HUES6 (cell line): ENCODE measurements around the gene ZCCHC7.
"Not testable (repeated sequence)": the region's sequence is repeated elsewhere in the genome, so short reads cannot be mapped to it uniquely, and the experiment has no call there.

Experiments
- H3K27ac ChIP-seq: 2 replicates; pipeline ENCODE4 v1.7.0; 2013; ENCODE audit warnings: low read depth, mild to moderate bottlenecking, low read length, inconsistent platforms
- H3K27me3 ChIP-seq: 2 replicates; pipeline ENCODE4 v1.6.1; 2013; ENCODE audit warnings: low read length; ENCODE audit not compliant: control insufficient read depth, insufficient read depth
- H3K36me3 ChIP-seq: 2 replicates; pipeline ENCODE4 v1.6.1; 2013; ENCODE audit warnings: low read length; ENCODE audit not compliant: control insufficient read depth, insufficient read depth
- H3K4me1 ChIP-seq: 2 replicates; pipeline ENCODE4 v1.6.1; 2013; ENCODE audit warnings: low read length; ENCODE audit not compliant: control insufficient read depth, insufficient read depth
- H3K4me3 ChIP-seq: 2 replicates; pipeline ENCODE4 v1.5.1; 2013; ENCODE audit warnings: low read depth, low read length
- H3K9ac ChIP-seq: one replicate; pipeline ENCODE4 v1.6.1; 2013; ENCODE audit warnings: mild to moderate bottlenecking, low read length
- H3K9me3 ChIP-seq: 2 replicates; pipeline ENCODE4 v1.6.1; 2013; ENCODE audit warnings: low read depth, low read length; ENCODE audit not compliant: control insufficient read depth, insufficient read depth

The ZCCHC7 gene

DNA sequence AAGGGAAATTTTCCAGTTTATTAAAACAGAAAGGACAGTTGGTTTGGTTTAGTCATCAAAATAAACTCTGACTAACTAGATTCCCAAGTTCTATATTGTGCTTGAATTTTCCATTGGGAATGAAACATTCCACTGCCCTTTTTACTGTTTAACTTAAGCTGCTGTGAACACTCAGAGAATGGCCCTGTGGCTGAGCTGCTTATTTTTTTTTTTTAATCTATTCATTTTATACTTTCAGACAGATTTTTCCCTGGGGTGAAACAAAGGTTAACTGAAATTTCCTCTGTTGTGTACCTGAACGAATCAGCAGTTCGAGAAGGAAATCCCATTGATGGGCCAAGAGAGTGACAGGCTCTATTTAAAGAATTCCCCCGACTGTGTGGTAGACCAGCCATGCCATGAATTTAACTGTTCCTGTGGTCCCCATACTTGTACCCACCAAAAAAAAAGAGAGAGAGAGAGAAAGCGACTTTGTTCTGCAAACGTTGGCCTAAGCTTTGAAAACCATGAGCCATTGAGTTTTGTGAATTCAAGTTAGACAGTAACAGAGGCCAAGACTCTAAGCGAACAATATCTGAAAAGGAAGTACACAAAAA is 163.5 kb downstream of the ZCCHC7 start:
- peak overlapping the region; percentile 25; the same call in 1 of the 2 replicates for H3K27ac ChIP-seq
- H3K36me3 ChIP-seq: no peaks in the 10 kb centered on the region
- H3K4me1 ChIP-seq: peaks cover 13% of the 10 kb centered on the region
- H3K9ac ChIP-seq: no peak overlapping the region
- H3K27me3 ChIP-seq: no peaks in the 10 kb centered on the region
- H3K9me3 ChIP-seq: no peaks in the 10 kb centered on the region
- H3K4me3 ChIP-seq: no peak overlapping the region

DNA sequence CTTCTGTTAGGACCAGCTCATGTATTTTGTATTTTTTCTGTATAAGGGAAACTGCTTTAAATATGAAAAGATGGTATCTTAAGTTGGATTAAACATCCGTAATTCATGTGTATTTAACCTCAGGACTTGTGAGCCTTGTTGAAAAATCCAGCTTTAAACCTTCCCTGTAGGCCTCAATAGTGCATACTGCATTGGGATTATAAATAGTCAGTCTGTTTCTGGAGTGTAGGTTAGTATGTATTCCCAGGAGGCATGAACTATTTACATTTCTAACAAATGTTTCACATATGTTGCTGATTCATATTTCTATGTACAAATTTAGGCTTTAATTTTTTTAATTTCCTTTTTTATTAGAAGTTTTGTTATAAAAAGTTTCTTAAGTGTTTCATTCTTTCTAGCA is 164.3 kb downstream of the ZCCHC7 start:
- no peak overlapping the region for H3K27ac ChIP-seq
- H3K9ac ChIP-seq: no peak overlapping the region
- no peaks in the 10 kb centered on the region for H3K27me3 ChIP-seq
- H3K4me1 ChIP-seq: peaks cover 13% of the 10 kb centered on the region
- H3K9me3 ChIP-seq: no peaks in the 10 kb centered on the region
- no peak overlapping the region for H3K4me3 ChIP-seq
- H3K36me3 ChIP-seq: no peaks in the 10 kb centered on the region

DNA sequence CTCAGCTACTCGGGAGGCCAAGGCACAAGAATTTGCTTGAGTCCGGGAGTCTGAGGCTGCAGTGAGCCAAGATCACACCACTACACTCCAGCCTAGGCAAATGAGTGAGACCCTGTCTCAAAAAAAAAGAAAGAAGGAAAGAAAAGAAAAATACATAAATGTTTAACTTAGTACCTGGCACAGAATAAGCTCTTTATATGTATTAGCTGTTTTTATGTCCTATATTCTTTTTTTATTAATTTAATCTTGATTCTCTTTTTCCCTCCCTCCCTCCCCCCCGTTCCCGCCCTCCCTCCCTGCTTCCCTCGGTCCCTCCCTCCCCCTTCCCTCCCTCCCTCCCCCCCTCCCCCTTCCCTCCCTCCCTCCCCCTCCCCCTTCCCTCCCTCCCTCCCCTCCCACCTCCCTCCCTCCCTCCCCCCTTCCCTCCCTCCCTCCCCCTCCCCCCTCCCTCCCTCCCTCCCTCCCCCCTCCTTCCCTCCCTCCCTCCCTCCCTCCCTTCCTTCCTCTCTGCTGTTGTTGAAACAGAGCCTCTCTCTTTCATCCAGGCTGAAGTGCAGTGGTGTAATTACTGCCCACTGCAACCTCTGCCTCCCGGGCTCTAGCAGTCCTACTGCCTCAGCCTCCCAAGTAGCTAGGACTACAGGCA is 166.3 kb downstream of the ZCCHC7 start:
- Histone ChIP-seq H3K4me1 (peaks cover 13% of the 10 kb centered on the region), H3K36me3 (no peaks in the 10 kb centered on the region), H3K9me3 (no peaks in the 10 kb centered on the region), H3K27ac (no peak overlapping the region), H3K9ac (no peak overlapping the region), H3K27me3 (no peaks in the 10 kb centered on the region), H3K4me3 (no peak overlapping the region)

DNA sequence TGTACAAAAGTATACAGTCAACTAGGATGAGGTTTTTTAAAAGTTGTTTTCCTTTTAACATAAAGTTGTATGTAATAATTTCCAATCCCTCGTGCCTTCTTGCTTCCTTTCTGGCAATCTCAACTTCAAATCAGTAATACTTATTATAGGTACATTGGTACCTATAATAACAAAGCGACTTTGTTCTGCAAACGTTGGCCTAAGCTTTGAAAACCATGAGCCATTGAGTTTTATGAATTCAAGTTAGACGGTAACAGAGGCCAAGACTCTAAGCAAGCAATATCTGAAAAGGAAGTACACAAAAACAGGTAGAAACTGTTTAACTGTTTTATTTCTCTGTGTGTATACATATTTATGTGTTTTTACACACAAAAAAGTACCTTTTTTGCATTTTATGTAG is 166.9 kb downstream of the ZCCHC7 start:
- no peaks in the 10 kb centered on the region for H3K36me3 ChIP-seq
- H3K4me1 ChIP-seq: peaks cover 13% of the 10 kb centered on the region
- H3K27me3 ChIP-seq: no peaks in the 10 kb centered on the region
- no peak overlapping the region for H3K9ac ChIP-seq
- H3K27ac ChIP-seq: no peak overlapping the region
- H3K9me3 ChIP-seq: no peaks in the 10 kb centered on the region
- no peak overlapping the region for H3K4me3 ChIP-seq

DNA sequence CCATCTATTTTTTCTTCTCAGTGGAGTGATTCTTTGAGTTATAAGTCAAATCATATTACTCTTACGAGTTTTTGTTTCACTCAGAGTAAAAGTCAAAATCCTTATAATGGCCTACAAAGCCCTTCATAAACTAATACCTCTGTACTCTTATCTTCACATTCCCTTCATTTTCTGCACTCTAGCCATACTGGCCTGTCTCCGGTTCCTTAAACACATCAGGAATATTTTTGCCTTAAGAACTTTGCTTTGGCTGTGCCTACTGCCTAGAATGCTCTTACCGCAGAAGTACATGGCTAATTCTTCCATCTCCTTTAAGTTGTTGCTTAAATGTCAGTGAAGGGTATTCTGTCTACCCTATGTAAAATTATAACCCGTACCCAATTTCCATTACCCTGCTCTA is 169.3 kb downstream of the ZCCHC7 start:
- Histone ChIP-seq H3K9me3 (no peaks in the 10 kb centered on the region), H3K36me3 (no peaks in the 10 kb centered on the region), H3K9ac (no peak overlapping the region), H3K27me3 (no peaks in the 10 kb centered on the region), H3K4me3 (no peak overlapping the region), H3K27ac (no peak overlapping the region), H3K4me1 (peaks cover 3% of the 10 kb centered on the region; the same call in 1 of the 2 replicates)

DNA sequence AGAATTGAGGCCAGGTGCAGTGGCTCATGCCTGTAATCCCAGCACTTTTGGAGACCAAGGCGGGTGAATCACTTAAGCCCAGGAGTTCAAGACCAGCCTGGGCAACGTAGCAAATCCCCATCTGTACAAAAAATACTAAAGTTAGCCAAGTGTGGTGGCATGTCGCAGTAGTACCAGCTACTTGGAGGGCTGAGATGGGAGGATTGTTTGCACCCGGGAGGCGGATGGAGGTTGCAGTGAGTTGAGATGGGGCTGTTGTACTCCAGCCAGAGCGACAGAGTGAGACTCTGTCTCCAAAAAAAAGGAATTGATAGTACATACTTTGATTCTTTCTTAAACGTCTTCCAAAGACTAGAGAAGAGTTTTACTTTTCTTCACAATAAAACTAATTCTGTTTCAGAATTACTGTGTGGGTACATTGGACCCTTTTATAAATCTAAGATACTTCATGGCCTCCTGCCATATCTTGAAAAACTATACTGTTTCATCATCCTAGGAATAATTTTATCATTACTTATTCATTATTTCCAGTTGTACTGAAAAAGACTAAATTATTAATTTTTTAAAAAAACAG is 170.1 kb downstream of the ZCCHC7 start:
- H3K36me3 ChIP-seq: no peaks in the 10 kb centered on the region
- H3K4me3 ChIP-seq: no peak overlapping the region
- H3K9me3 ChIP-seq: no peaks in the 10 kb centered on the region
- no peak overlapping the region for H3K9ac ChIP-seq
- H3K27me3 ChIP-seq: no peaks in the 10 kb centered on the region
- no peak overlapping the region for H3K27ac ChIP-seq
- H3K4me1 ChIP-seq: peaks cover 3% of the 10 kb centered on the region; the same call in 1 of the 2 replicates

DNA sequence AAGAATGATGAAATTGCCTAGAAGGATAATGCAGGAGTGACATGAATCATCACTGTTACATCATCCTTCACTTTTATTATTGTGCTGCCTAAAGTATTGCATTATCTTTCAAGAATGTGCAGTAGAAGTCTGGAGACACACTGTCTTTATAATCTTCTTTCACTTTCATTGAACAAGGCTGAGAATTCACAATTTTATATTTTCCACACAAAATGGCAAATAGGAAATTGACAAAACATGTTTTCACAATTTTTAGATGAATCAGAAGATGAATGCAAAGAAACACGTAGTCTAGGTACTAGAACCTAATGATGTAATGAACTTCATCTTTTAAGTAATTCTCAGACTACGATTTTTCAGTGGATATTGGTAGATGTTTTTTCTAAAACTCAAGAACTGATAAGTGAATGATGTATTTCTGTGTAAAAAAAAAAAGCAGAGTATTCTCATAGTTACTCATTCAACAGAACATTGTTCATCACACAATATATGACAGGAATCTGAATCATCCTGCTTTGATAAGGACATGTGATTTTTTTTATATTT is 170.6 kb downstream of the ZCCHC7 start:
- H3K9ac ChIP-seq: no peak overlapping the region
- H3K9me3 ChIP-seq: no peaks in the 10 kb centered on the region
- H3K27ac ChIP-seq: no peak overlapping the region
- H3K4me1 ChIP-seq: peaks cover 3% of the 10 kb centered on the region; the same call in 1 of the 2 replicates
- no peak overlapping the region for H3K4me3 ChIP-seq
- no peaks in the 10 kb centered on the region for H3K27me3 ChIP-seq
- H3K36me3 ChIP-seq: no peaks in the 10 kb centered on the region

DNA sequence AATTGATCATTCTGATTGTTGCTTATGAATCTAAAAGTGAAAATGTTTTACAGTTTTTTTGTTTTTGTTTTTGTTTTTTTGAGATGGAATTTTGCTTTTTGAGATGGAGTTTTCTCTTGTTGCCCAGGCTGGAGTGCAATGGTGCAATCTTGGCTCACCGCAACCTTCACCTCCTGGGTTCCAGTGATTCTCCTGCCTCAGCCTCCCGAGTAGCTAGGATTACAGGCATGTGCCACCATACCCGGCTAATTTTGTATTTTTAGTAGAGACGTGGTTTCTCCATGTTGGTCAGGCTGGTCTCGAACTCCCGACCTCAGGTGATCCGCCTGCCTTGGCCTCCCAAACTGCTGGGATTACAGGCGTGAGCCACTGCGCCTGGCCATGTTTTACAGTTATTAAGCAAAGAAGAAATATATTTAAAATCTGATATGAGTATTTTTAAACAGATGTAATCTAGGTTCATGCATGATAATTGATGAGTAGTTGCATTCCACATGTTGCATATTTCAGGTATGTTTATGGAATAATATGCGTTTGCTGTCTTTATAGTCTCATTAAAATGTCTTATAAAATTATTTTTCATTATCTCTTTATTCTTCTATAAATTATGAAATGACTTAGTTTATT is 171.4 kb downstream of the ZCCHC7 start:
- H3K27me3 ChIP-seq, H3K9ac ChIP-seq, H3K4me3 ChIP-seq, H3K36me3 ChIP-seq, H3K4me1 ChIP-seq, H3K9me3 ChIP-seq, H3K27ac ChIP-seq: not testable (repeated sequence)

DNA sequence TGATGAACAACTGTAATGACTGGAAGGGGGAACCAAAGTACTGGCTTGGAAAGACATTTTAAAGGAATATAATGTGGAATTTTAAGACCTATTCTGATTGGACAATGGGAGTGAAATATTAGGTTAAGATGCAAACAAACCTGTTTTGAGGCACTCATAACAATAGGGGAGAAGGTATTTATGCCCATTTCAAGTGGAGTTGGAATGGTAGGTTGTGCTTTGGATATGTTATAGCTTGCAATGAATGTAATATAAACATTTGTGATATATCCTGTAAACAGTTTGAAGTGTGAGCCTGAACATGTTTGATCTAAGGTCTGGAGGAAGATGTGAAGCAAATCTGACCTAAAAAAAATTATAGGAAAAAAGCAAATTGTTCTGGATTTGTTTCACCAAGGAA is 172.5 kb downstream of the ZCCHC7 start:
- no peak overlapping the region for H3K27ac ChIP-seq
- peaks cover 3% of the 10 kb centered on the region; the same call in 1 of the 2 replicates for H3K4me1 ChIP-seq
- H3K4me3 ChIP-seq: no peak overlapping the region
- H3K27me3 ChIP-seq: no peaks in the 10 kb centered on the region
- H3K9me3 ChIP-seq: no peaks in the 10 kb centered on the region
- no peaks in the 10 kb centered on the region for H3K36me3 ChIP-seq
- no peak overlapping the region for H3K9ac ChIP-seq

DNA sequence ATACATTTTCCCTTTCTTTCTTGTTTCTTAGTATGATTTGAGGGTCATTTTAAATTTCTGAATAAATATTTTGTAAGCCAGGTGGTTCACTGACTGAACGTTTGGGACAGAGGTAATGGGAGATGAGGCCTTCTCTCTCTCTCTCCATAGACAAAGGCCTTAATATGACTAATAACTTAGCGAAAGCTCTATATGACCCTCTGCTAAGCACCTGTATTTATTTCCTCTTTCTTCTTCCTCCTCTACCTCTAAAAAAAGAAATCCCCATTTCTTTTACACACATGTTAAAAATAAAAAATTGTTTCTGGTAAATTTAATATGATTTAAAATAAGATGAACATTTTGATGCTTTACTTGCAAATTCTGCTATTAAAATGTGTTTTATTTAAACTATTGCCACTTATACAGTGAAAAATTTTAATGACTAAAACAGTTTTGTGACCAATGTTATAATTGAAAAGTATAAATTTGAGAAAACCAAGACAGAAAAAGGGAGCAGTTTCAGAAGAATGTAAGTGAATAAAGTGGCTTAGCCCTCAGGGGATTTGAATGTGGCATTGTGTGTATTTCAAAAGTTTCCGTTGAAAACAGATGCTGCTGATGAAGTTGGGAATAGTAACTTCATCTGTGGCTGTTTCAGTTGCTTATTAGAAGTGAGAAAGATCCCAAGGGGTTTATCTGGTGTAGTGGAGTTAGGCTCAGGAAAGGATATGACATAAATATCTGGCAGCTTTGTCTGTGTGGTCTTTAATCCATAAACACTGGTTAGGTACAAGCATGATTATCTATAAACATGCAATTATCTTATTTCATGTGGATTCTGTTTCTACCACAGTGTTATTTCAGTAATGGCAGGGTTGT is 173.5 kb downstream of the ZCCHC7 start:
- Histone ChIP-seq H3K4me3 (no peak overlapping the region), H3K4me1 (peaks cover 3% of the 10 kb centered on the region; the same call in 1 of the 2 replicates), H3K9me3 (no peaks in the 10 kb centered on the region), H3K9ac (no peak overlapping the region), H3K36me3 (no peaks in the 10 kb centered on the region), H3K27me3 (no peaks in the 10 kb centered on the region), H3K27ac (no peak overlapping the region)
